Spinal cord (tissue), 10 donors: Measurements from ENCODE around the gene RRP12. TPM values are rescaled to one million over a fixed set of nuclear protein-coding genes. Genes with fewer than 3 reads are reported as not detected.
"Not testable (repeated sequence)": the region's sequence is repeated elsewhere in the genome, so short reads cannot be mapped to it uniquely, and the experiment has no call there.

ENCODE experiments used
- DNase-seq, 6 donors: peaks; one replicate each; pipeline versions ENCODE4 v3.0.0 to v3.0.0-alpha.2; 2013 to 2015; ENCODE audit warnings: low spot score in 6 of 6, low read depth in 4 of 6
- H3K27ac ChIP-seq: one replicate; pipeline ENCODE4 v1.5.1; 2013; ENCODE audit warnings: low read depth, low read length, control low read depth
- H3K27me3 ChIP-seq: one replicate; pipeline ENCODE4 v1.6.1; 2013; ENCODE audit warnings: low read length; ENCODE audit not compliant: control insufficient read depth, insufficient read depth
- H3K36me3 ChIP-seq: one replicate; pipeline ENCODE4 v1.6.1; 2013; ENCODE audit warnings: low read length; ENCODE audit not compliant: control insufficient read depth, insufficient read depth
- H3K4me1 ChIP-seq: one replicate; pipeline ENCODE4 v1.6.1; 2013; ENCODE audit warnings: low read length; ENCODE audit not compliant: control insufficient read depth, insufficient read depth
- H3K4me3 ChIP-seq: one replicate; pipeline ENCODE4 v1.5.1; 2013; ENCODE audit warnings: low read depth, low read length, control low read depth
- H3K9me3 ChIP-seq: one replicate; pipeline ENCODE4 v1.6.1; 2013; ENCODE audit warnings: low read length; ENCODE audit not compliant: control insufficient read depth, insufficient read depth
- WGBS: methylation state at CpG from one replicate; pipeline ENCODE4 v1.1.5; 2013; ENCODE audit warnings: missing lambda C conversion rate; ENCODE audit not compliant: insufficient coverage; 5-methylcytosine and 5-hydroxymethylcytosine counted together
- polyA plus RNA-seq, 2 donors: library from polyadenylated mRNA; unstranded; fragments of 120-200 nt; gene quantifications; one replicate each; pipeline ENCODE4 v1.2.1, GENCODE V29; 2013; ENCODE audit not compliant: insufficient read length in 2 of 2
- total RNA-seq, 2 donors: library from RNA; depleted of rRNA in 1 of 2; stranded (reverse); fragments of 120-200 nt in 1 of 2; fragments of >200 nt in 1 of 2; gene quantifications; one replicate each; pipeline versions ENCODE4 v1.2.3 to v1.2.4, GENCODE V29; 2013 to 2014
- donor health status: healthy.

The RRP12 gene
- total and polyA plus RNA-seq, 4 donors: 9.7 to 28.3 (median 19.4) TPM

DNA sequence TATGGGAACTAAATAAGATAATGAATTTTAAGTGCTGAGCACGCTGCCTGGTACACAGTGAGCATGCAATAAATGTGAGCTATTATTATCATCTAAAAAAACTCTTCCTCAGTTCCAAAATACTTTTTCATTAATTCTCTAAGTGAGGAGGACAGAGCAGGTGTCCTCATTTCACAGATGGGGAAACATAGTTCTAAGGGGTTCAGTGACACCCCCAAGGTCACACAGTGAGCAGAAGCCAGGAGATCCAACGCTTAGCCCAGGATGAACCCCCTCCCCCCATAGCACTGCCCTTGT, 6.8 kb upstream of the RRP12 start:
- Histone ChIP-seq H3K4me3 (no peak overlapping the region), H3K27ac (no peak overlapping the region)

DNA sequence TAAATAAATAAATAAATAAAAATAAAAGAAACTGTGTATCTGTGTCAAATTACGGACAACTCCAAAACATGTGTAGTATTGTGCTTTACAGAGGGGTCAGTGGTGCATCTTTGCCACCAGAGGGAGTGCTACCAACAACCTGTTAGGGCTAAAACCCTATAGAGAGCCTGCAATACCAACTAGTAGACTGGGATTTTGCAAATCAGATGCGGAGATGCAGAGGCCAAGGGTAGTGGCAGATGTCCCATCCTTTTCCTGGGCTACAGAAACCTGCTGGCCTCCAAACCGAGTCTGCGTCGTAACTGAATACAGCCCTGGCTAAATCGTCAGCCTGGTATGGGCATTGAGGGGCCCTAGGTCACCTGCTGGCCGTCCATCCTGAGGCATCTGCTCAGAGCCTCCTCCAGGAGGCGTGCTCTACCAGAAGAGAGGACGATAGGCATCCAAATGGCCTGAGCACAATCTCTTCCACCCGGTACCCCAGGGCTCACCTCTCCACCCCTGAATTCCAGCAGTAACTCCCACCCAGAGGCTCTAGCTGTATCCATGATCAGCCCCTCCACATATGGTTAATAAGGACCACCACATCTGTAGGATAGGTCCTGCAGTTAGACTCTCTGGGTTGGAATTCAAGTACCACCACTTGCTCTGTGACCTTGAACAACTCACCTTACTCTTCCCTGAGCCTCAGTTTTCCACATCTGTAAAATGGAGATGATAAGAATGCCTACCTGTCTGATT, 6.2 kb upstream of the RRP12 start:
- peaks cover 4% of the 10 kb centered on the region for H3K4me1 ChIP-seq
- WGBS: 1% methylated on average over 8 of the region's 10 CpGs
- no peaks in the 10 kb centered on the region for H3K36me3 ChIP-seq
- H3K4me3 ChIP-seq: no peak overlapping the region
- no peaks in the 10 kb centered on the region for H3K9me3 ChIP-seq
- H3K27ac ChIP-seq: no peak overlapping the region
- no peaks in the 10 kb centered on the region for H3K27me3 ChIP-seq
- DNase-seq: peak in 2 of 6 donors; percentile 82 to 88

More for the DNA sequence above, 6.8 kb upstream of the RRP12 start:
- H3K27me3 ChIP-seq: no peaks in the 10 kb centered on the region
- no peak for DNase-seq
- H3K9me3 ChIP-seq: no peaks in the 10 kb centered on the region
- no CpG with 5 or more reads among the region's 2 CpGs for WGBS
- no peaks in the 10 kb centered on the region for H3K36me3 ChIP-seq
- peaks cover 4% of the 10 kb centered on the region for H3K4me1 ChIP-seq

DNA sequence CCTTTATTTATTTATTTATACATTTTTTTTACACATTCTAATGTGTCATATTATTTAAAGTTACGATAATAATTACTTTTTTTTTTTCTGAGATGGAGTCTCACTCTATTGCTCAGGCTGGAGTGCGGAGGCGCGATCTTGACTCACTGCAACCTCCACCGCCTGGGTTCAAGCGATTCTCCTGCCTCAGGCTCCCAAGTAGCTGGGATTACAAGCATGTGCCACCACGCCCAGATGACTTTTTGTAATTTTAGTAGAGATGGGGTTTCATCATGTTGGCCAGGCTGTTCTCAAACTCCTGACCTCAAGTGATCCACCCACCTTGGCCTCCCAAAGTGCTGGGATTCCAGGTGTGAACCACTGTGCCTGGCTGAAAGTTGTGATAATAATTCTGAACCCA, 5.3 kb upstream of the RRP12 start:
- H3K4me3 ChIP-seq: not testable (repeated sequence)
- no CpG with 5 or more reads among the region's 7 CpGs for WGBS

DNA sequence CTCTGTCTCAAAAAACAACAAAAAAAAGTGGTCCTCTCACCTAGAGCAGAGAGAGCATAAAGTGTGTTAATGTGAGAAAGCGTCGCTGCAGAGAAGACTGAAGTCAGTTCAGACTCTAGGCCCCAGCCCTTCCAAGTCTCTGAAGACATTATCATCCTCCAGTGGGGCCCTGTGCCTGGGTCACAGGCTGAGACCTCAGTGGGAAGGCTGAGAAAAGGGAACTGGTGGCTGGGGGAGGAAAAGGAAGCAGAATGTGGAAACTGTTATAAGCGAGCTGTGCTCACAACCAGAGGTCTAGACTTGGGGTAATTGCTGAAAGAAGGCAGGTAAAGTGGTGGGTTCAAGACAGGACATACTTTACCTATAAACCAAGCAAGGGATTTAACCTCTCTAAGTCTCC, 4.9 kb upstream of the RRP12 start:
- H3K36me3 ChIP-seq: no peaks in the 10 kb centered on the region
- H3K27ac ChIP-seq: no peak overlapping the region
- peaks cover 11% of the 10 kb centered on the region for H3K4me1 ChIP-seq
- H3K9me3 ChIP-seq: no peaks in the 10 kb centered on the region
- WGBS: no CpG with 5 or more reads among the region's 3 CpGs
- H3K27me3 ChIP-seq: no peaks in the 10 kb centered on the region
- no peak for DNase-seq
- H3K4me3 ChIP-seq: no peak overlapping the region

More for the DNA sequence above, 5.3 kb upstream of the RRP12 start:
- not testable (repeated sequence) for H3K36me3 ChIP-seq, H3K27me3 ChIP-seq, H3K4me1 ChIP-seq, H3K9me3 ChIP-seq, DNase-seq, H3K27ac ChIP-seq

DNA sequence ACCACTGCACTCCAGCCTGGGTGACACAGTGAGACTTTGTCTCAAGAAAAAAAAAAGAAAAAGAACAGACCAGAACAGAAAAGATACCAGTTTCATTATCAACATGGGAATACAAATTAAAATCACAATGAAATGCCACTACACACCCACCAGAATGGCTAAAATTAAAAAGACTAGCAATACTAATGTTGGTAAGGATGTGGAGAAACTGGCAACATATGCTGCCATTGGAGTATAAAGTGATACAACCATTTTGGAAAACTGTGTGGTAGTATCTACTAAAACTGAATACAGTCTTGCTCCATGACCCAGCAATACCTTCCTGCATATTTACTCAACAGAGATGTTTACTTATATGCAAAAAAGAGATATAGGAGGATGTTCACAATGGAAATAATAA, 2.9 kb upstream of the RRP12 start:
- peaks cover 21% of the 10 kb centered on the region for H3K4me1 ChIP-seq
- H3K36me3 ChIP-seq: peaks cover under 1% of the 10 kb centered on the region
- H3K27ac ChIP-seq: no peak overlapping the region
- no peak for DNase-seq
- no peaks in the 10 kb centered on the region for H3K27me3 ChIP-seq
- no peak overlapping the region for H3K4me3 ChIP-seq
- H3K9me3 ChIP-seq: no peaks in the 10 kb centered on the region

DNA sequence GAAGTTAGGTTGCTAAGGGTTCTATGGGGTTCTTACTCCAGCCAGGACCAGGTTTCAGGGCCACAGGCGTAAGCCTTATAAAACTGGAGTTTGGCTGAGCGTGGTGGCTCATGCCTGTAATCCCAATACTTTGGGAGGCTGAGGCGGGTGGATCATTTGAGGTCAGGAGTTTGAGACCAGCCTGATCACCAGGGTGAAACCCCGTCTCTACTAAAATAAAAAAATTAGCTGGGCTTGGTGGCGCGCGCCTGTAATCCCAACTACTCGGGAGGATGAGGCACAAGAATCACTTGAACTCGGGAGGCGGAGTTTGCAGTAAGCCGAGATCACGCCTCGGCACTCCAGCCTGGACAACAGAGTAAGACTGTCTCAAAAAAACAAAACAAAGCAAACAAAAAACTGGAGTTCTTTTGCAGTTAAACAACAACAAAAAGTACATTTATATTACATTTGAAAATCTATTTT, 347 bp upstream of the RRP12 start:
- Histone ChIP-seq H3K4me3 (peak overlapping the region; percentile 88), H3K9me3 (no peaks in the 10 kb centered on the region), H3K36me3 (peaks cover 7% of the 10 kb centered on the region), H3K27me3 (no peaks in the 10 kb centered on the region), H3K27ac (peak overlapping the region; percentile 54), H3K4me1 (peaks cover 17% of the 10 kb centered on the region)
- no peak for DNase-seq
- WGBS: 13% methylated on average over 2 of the region's 13 CpGs

DNA sequence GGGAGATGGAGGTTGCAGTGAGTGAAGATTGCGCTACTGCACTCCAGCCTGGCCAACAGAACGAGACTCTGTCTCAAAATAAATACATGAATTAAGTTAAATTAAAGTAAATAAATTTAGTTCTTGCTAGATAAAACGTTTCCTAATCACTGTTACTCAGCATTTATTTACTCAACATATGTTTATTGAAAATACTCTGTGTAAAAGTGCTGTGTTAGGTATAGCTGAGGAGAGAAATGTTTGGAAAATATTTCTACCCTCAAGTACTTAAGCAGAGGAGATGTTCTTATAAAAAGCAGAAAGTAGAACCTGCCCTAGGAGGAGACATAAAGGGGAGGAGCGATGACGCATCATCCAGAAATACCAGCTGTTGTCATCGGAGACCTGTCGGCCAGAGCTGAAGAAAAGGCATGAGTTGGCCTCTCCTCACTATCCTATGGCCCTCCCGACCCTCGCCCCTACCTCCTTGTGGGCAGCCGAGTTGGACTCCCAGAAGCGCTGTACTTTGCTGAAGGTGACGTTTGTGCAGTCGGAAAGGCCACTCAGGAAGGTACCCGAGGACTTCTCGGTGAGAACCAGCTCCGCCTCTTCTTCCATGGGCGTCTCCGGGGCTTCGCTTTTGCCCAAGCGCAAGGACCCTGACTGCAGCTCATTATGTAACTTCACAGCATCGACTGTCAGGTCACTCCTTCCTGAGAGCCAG, 1.1 kb downstream of the RRP12 start:
- peak overlapping the region; percentile 54 for H3K27ac ChIP-seq
- peaks cover 17% of the 10 kb centered on the region for H3K4me1 ChIP-seq
- no peaks in the 10 kb centered on the region for H3K9me3 ChIP-seq
- DNase-seq: no peak
- H3K27me3 ChIP-seq: no peaks in the 10 kb centered on the region
- H3K36me3 ChIP-seq: peaks cover 18% of the 10 kb centered on the region
- H3K4me3 ChIP-seq: peak overlapping the region; percentile 88
- WGBS: 41% methylated on average over 18 of the region's 21 CpGs

DNA sequence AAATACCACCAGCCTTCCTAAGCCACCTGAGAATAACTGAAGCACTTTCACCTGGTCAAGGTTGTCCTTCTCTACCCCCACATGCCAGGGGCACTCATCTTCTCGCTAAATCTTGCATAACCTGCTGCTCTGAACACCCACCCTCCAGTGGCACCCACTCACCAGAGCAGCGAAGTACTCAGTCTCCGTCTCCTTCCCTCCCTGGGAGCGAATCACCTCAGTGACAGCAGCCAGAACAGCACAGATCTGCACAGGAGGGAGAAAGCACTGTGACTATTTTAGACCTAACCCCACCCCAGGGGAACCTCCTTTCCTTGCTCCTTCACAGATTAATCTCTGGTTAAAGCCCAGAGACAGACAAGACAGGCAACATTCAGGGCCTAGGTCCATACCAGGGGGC, 5.1 kb downstream of the RRP12 start:
- Histone ChIP-seq H3K27ac (no peak overlapping the region), H3K9me3 (no peaks in the 10 kb centered on the region), H3K36me3 (peaks cover 37% of the 10 kb centered on the region), H3K4me3 (no peak overlapping the region), H3K4me1 (peaks cover 11% of the 10 kb centered on the region), H3K27me3 (no peaks in the 10 kb centered on the region)
- 91% methylated on average over 4 of the region's 4 CpGs for WGBS
- DNase-seq: no peak

DNA sequence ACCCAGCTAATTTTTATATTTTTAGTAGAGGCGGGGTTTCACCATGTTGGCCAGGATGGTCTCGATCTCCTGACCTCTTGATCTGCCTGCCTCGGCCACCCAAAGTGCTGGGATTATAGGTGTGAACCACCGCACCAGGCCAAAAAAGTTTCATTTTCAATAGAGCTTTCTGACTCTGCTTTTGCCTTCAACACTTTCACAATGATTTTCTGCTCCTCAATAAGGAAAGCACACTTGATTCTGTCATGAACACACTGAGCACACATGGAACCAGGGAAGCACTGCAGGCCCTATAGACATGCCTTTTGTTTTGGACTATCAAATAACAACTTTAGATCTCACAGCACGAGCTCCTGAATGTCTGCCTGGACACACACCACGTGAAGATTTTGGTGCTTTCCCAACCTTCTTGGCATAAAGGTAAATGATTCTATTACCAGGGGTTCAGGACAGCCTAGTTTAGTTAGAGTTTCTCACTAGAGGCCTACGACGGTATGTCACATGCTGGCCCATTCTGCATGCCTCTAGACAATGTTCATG, 8.0 kb downstream of the RRP12 start:
- no peak for DNase-seq
- Histone ChIP-seq H3K27ac (no peak overlapping the region), H3K27me3 (no peaks in the 10 kb centered on the region), H3K4me1 (no peaks in the 10 kb centered on the region), H3K4me3 (no peak overlapping the region), H3K36me3 (peaks cover 59% of the 10 kb centered on the region), H3K9me3 (no peaks in the 10 kb centered on the region)
- 100% methylated on average over 2 of the region's 8 CpGs for WGBS

DNA sequence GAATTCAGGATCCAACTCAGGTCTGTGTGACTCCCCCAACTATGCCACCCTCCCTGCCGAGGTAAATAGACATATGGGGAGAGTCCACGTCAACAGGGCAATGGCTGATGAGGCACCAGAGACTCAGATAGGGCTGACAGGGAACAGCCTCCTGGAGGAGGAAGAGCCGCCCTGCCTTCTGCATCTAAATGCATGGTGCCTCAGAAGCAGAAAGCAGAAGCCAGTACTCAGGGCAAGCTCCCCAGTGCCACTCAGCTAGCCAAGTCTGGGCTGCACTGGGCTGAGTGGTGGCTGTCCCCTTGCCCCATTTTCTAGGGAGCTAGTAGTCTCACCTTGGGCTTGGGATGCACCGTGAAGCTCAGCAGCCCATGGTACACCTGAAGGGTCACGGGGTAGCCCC, 11.0 kb downstream of the RRP12 start:
- Histone ChIP-seq H3K27me3 (no peaks in the 10 kb centered on the region), H3K4me3 (no peak overlapping the region), H3K9me3 (no peaks in the 10 kb centered on the region), H3K36me3 (peaks cover 64% of the 10 kb centered on the region), H3K27ac (no peak overlapping the region), H3K4me1 (no peaks in the 10 kb centered on the region)
- 94% methylated on average over 5 of the region's 5 CpGs for WGBS
- DNase-seq: no peak
